Measurements from ENCODE around the gene MDP1. TPM values are rescaled to one million over a fixed set of nuclear protein-coding genes. Genes with fewer than 3 reads are reported as not detected.

The MDP1 gene
- 15.3 and 15.6 TPM in 2 replicates for total RNA-seq

GRCh38 chr14:24215495-24216344 is at the start of gene MDP1:
TSS of gene MDP1 (minus strand) at chr14:24216066. CDS start at chr14:24215955, 111 bp downstream.

GRCh38 chr14:24262821-24263733 is 47.2 kb upstream of the MDP1 start, which contains the start of gene TGM1:
TSS of gene TGM1 (minus strand) at chr14:24263177. CDS start at chr14:24262352, 825 bp downstream.

GRCh38 chr14:24232645-24233537 is 17.0 kb upstream of the MDP1 start, which contains the start of gene GMPR2:
TSS of gene GMPR2 (plus strand) at chr14:24232929. CDS start at chr14:24233254, 325 bp downstream.

GRCh38 chr14:24232121-24232644 is 16.3 kb upstream of the MDP1 start, which contains the start of gene NEDD8:
TSS of gene NEDD8 (minus strand) at chr14:24232367. CDS start at chr14:24232267, 100 bp downstream.

GRCh38 chr14:24212924-24213865 is 2.7 kb downstream of the MDP1 start, which contains the start of gene CHMP4A:
TSS of gene CHMP4A (minus strand) at chr14:24213488. CDS start at chr14:24213439, 49 bp downstream.

GRCh38 chr14:24195186-24196070 is 20.4 kb downstream of the MDP1 start, which contains the start of gene TM9SF1:
TSS of gene TM9SF1 (minus strand) at chr14:24195441. CDS start at chr14:24195019, 422 bp downstream.

GRCh38 chr14:24188251-24189058 is 27.4 kb downstream of the MDP1 start, which contains the start of gene IPO4:
TSS of gene IPO4 (minus strand) at chr14:24188816. CDS start at chr14:24188787, 29 bp downstream.

GRCh38 chr14:24171422-24172260 is 44.2 kb downstream of the MDP1 start, which contains the start of gene REC8:
TSS of gene REC8 (plus strand) at chr14:24172080. CDS start at chr14:24172553, 473 bp downstream.

Small RNA genes within 50 kb of the gene (small RNA-seq; reads per million reads assigned to genes)
- gene AL136295.4: not detected
- gene CHMP4A: not detected
- 0.23 reads per million for gene IPO4
- not detected for gene IRF9
- gene MDP1: not detected

Other genes with a start within 250 kb of the MDP1 start
- 9.4 and 12.6 TPM in 2 replicates for gene DHRS4L2, start 227.1 kb downstream of the MDP1 start, total RNA-seq
- under 0.01 TPM in 2 replicates for gene CARMIL3, start 164.1 kb downstream of the MDP1 start, total RNA-seq
- gene CPNE6, start 144.5 kb downstream of the MDP1 start, total RNA-seq: not detected in 2 replicates
- gene PCK2, start 121.8 kb downstream of the MDP1 start, total RNA-seq: 20.4 and 23.9 TPM in 2 replicates
- 88.3 and 88.7 TPM in 2 replicates for gene DCAF11, start 101.3 kb downstream of the MDP1 start, total RNA-seq
- 1.6 and 2.0 TPM in 2 replicates for gene NRL, start 101.1 kb downstream of the MDP1 start, total RNA-seq
- gene FITM1, start 85.4 kb downstream of the MDP1 start, total RNA-seq: 0.39 and 1.7 TPM in 2 replicates
- gene PSME1, start 79.9 kb downstream of the MDP1 start, total RNA-seq: 22.4 and 72.6 TPM in 2 replicates
- gene EMC9, start 74.5 kb downstream of the MDP1 start, total RNA-seq: 11.4 and 13.6 TPM in 2 replicates
- 32.6 and 48.4 TPM in 2 replicates for gene PSME2, start 69.5 kb downstream of the MDP1 start, total RNA-seq
- gene RNF31, start 68.6 kb downstream of the MDP1 start, total RNA-seq: 75.4 and 87.3 TPM in 2 replicates
- gene IRF9, start 54.8 kb downstream of the MDP1 start, total RNA-seq: 42.4 and 46.6 TPM in 2 replicates
- gene REC8, start 44.0 kb downstream of the MDP1 start, total RNA-seq: 14.2 and 15.7 TPM in 2 replicates
- 20.4 and 36.2 TPM in 2 replicates for gene IPO4, start 27.2 kb downstream of the MDP1 start, total RNA-seq
- 73.8 and 74.5 TPM in 2 replicates for gene TM9SF1, start 20.6 kb downstream of the MDP1 start, total RNA-seq
- 0.54 TPM in 1 of 2 replicates, not detected in the other for gene TSSK4, start 10.4 kb downstream of the MDP1 start, total RNA-seq
- 20.5 and 22.0 TPM in 2 replicates for gene CHMP4A, start 2.6 kb downstream of the MDP1 start, total RNA-seq
- 99.8 and 112 TPM in 2 replicates for gene NEDD8, start 16.3 kb upstream of the MDP1 start, total RNA-seq
- 79.6 and 117 TPM in 2 replicates for gene GMPR2, start 16.9 kb upstream of the MDP1 start, total RNA-seq
- 57.4 and 70.3 TPM in 2 replicates for gene TINF2, start 26.6 kb upstream of the MDP1 start, total RNA-seq
- 33.4 and 35.4 TPM in 2 replicates for gene TGM1, start 47.1 kb upstream of the MDP1 start, total RNA-seq
- 51.1 and 51.4 TPM in 2 replicates for gene RABGGTA, start 55.5 kb upstream of the MDP1 start, total RNA-seq
- gene DHRS1, start 83.7 kb upstream of the MDP1 start, total RNA-seq: 27.1 and 27.9 TPM in 2 replicates
- gene NOP9, start 83.8 kb upstream of the MDP1 start, total RNA-seq: 20.4 and 30.3 TPM in 2 replicates
- 9.0 and 11.0 TPM in 2 replicates for gene CIDEB, start 91.9 kb upstream of the MDP1 start, total RNA-seq
- 6.3 and 6.8 TPM in 2 replicates for gene LTB4R2, start 94.1 kb upstream of the MDP1 start, total RNA-seq
- gene LTB4R, start 95.4 kb upstream of the MDP1 start, total RNA-seq: 2.4 and 3.1 TPM in 2 replicates
- 2.0 and 2.7 TPM in 2 replicates for gene ADCY4, start 119.0 kb upstream of the MDP1 start, total RNA-seq
- 7.5 and 13.0 TPM in 2 replicates for gene RIPK3, start 123.9 kb upstream of the MDP1 start, total RNA-seq
- 41.8 and 59.3 TPM in 2 replicates for gene NFATC4, start 152.1 kb upstream of the MDP1 start, total RNA-seq
- gene NYNRIN, start 182.9 kb upstream of the MDP1 start, total RNA-seq: 116 and 153 TPM in 2 replicates
- gene CBLN3, start 213.6 kb upstream of the MDP1 start, total RNA-seq: 0.87 and 2.4 TPM in 2 replicates
- gene KHNYN, start 213.9 kb upstream of the MDP1 start, total RNA-seq: 143 and 152 TPM in 2 replicates
- 14.1 and 23.2 TPM in 2 replicates for gene SDR39U1, start 226.7 kb upstream of the MDP1 start, total RNA-seq

Data from placental epithelial cell (primary cell).